ENCODE results near the gene MYL11.
A peak's percentile ranks its signal among the peaks of the same experiment; 100 is the strongest.

Gene MYL11

GRCh38 chr16:30397056-30397455, 22.5 kb downstream of the MYL11 start:
- no peak for DNase-seq

GRCh38 chr16:30397776-30398660, 23.4 kb downstream of the MYL11 start:
- DNase-seq = no peak

- DNase-seq = no peak
Observed at GRCh38 chr16:30398661-30399434, 24.2 kb downstream of the MYL11 start.

GRCh38 chr16:30399435-30400186, 25.0 kb downstream of the MYL11 start:
- no peak for DNase-seq

GRCh38 chr16:30401768-30402425, 27.3 kb downstream of the MYL11 start:
- DNase-seq = no peak

- DNase-seq = no peak
Observed at GRCh38 chr16:30406795-30407101, 32.1 kb downstream of the MYL11 start.

GRCh38 chr16:30407102-30407803, 32.7 kb downstream of the MYL11 start, which contains the start of gene ZNF771:
Gene ZNF771, plus strand, starts transcription at chr16:30407606. Its CDS starts 448 bp downstream, at chr16:30408054.
- DNase-seq = peak; percentile 86

- no peak for DNase-seq
Observed at GRCh38 chr16:30407804-30408534, 33.4 kb downstream of the MYL11 start.

- peak; percentile 87 for DNase-seq
Observed at GRCh38 chr16:30409125-30410060, 34.8 kb downstream of the MYL11 start.

- no peak for DNase-seq
Observed at GRCh38 chr16:30413112-30413806, 38.7 kb downstream of the MYL11 start.

- no peak for DNase-seq
Observed at GRCh38 chr16:30414159-30414558, 39.6 kb downstream of the MYL11 start.

- no peak for DNase-seq
Observed at GRCh38 chr16:30416047-30416603, 41.5 kb downstream of the MYL11 start.

GRCh38 chr16:30416624-30417528, 42.3 kb downstream of the MYL11 start:
- DNase-seq = no peak

GRCh38 chr16:30417529-30418349, 43.1 kb downstream of the MYL11 start:
- DNase-seq = peak; percentile 93

- DNase-seq = no peak
Observed at GRCh38 chr16:30418350-30419181, 44.0 kb downstream of the MYL11 start.

- no peak for DNase-seq
Observed at GRCh38 chr16:30421010-30421409, 46.4 kb downstream of the MYL11 start.

Measured in CD4-positive, alpha-beta T cell treated with Interleukin-15 for 1 hour (primary cell).